Measurements from ENCODE around the gene CSRNP2. TPM values are rescaled to one million over a fixed set of nuclear protein-coding genes. Genes with fewer than 3 reads are reported as not detected.

Gene CSRNP2
- total and polyA plus RNA-seq, 2 of the 13 experiments (the other 11 are each of a cell fraction or from before 2014, with no cell fraction given): 4.8 to 7.3 TPM

GRCh38 chr12:51025836-51026638 is 57.4 kb downstream of the CSRNP2 start, which contains the start of gene SLC11A2 (continued):
- TF ChIP-seq ZNF703 (CRISPR knock-in tag; IDR thresholded peaks at IDR 0.05; ENCODE audit: borderline replicate concordance) (peak; percentile 20; the same call in 1 of the 2 replicates), ZNF232 (CRISPR knock-in tag; IDR thresholded peaks at IDR 0.05; ENCODE audit: borderline replicate concordance) (peak; percentile 86), FOXP1 (IDR thresholded peaks at IDR 0.05) (no peak), FOXP1 (CRISPR knock-in tag; IDR thresholded peaks at IDR 0.05) (peak; percentile 26; the same call in 1 of the 2 replicates), ATF5 (CRISPR knock-in tag; IDR thresholded peaks at IDR 0.05; ENCODE audit: low read depth) (no peak), FOXM1 (CRISPR knock-in tag; IDR thresholded peaks at IDR 0.05) (0 out of 2 replicates have a peak, but pooled peaks have one; percentile 40), E2F1 (CRISPR knock-in tag; IDR thresholded peaks at IDR 0.05) (peak; percentile 76; the same call in 1 of the 2 replicates), ZBTB3 (CRISPR knock-in tag; IDR thresholded peaks at IDR 0.05; ENCODE audit: borderline replicate concordance, low read depth) (peak; percentile 53; the same call in 1 of the 2 replicates), EP300 (IDR thresholded peaks at IDR 0.05; ENCODE audit: low read depth in 2 of 2, low read length in 2 of 2) (peak in 1 of 2 experiments; percentile 77; a peak in 1 of 4 replicates), EP300 (CRISPR knock-in tag; IDR thresholded peaks at IDR 0.05; ENCODE audit: borderline replicate concordance) (no peak; the same call in 1 of the 2 replicates), HBP1 (CRISPR knock-in tag; IDR thresholded peaks at IDR 0.05; ENCODE audit: low read depth) (no peak), ATF2 (CRISPR knock-in tag; IDR thresholded peaks at IDR 0.05) (peak; percentile 6), HNRNPK (IDR thresholded peaks at IDR 0.05; ENCODE audit: low read depth, low read length, poor library complexity, severe bottlenecking) (peak; percentile 84), IKZF5 (CRISPR knock-in tag; IDR thresholded peaks at IDR 0.05) (peak; percentile 41; the same call in 1 of the 2 replicates), NCOA1 (CRISPR knock-in tag; IDR thresholded peaks at IDR 0.05) (0 out of 2 replicates have a peak, but pooled peaks have one; percentile 71), HOMEZ (CRISPR knock-in tag; IDR thresholded peaks at IDR 0.05; ENCODE audit: low read depth) (no peak; the same call in 1 of the 2 replicates), ZFP82 (CRISPR knock-in tag; IDR thresholded peaks at IDR 0.05; ENCODE audit: borderline replicate concordance) (peak; percentile 34; the same call in 1 of the 2 replicates), ZNF17 (CRISPR knock-in tag; IDR thresholded peaks at IDR 0.05) (no peak), MBD4 (IDR thresholded peaks at IDR 0.05; ENCODE audit: borderline replicate concordance, low read length) (no peak), KMT2A (CRISPR knock-in tag; IDR thresholded peaks at IDR 0.05) (peak; percentile 72; the same call in 1 of the 2 replicates)

Data from HepG2 (cell line).